ENCODE data around the gene RALGPS2. TPM values are rescaled to one million over a fixed set of nuclear protein-coding genes. Genes with fewer than 3 reads are reported as not detected.

The RALGPS2 gene
- total RNA-seq, 1 experiment from 2014 or later: 19.3 TPM

- peaks cover 67% of the 10 kb centered on the region for H3K79me2 ChIP-seq (ENCODE audit: low read length)
- no peaks in the 10 kb centered on the region for H3F3A ChIP-seq (ENCODE audit: low read length, unreplicated experiment)
- ChIA-PET CTCF (interaction anchor here (0.5 to 1.1 kb wide), 4 partner anchors 75 to 1354 kb away, joined by 3 to 19 read pairs (median 7); no protein-coding TSS in a partner anchor), POLR2A (ENCODE audit: unreplicated experiment) (interaction anchor here (0.5 to 1.6 kb wide), 9 partner anchors 21 to 1135 kb away, joined by 3 to 18 read pairs (median 7); no protein-coding TSS in a partner anchor)
- TSS peak; percentile 59 for BruUV-seq (replicated peaks)
- DNase-seq (peak; percentile 9), ATAC-seq (no peak)
- no peak overlapping the region for H2AFZ ChIP-seq (ENCODE audit: low read length)
- H3K27me3 ChIP-seq (ENCODE audit: low read length): no peaks in the 10 kb centered on the region
- intact Hi-C loops (cut with micrococcal nuclease): loop anchor here (1.0 to 5.0 kb wide), 3 partner anchors 39 to 183 kb away; no protein-coding TSS in a partner anchor
- no peaks in the 10 kb centered on the region for H3K36me3 ChIP-seq (ENCODE audit: low read depth, low read length)
- peaks cover 24% of the 10 kb centered on the region for H3K4me1 ChIP-seq (ENCODE audit: insufficient read depth, low read length)
- no peaks in the 10 kb centered on the region for H3K9me2 ChIP-seq (replicated peaks; ENCODE audit: low read length)
- TF ChIP-seq CTCF (conservative IDR thresholded peaks at IDR 0.05; ENCODE audit: low read depth, low read length): no peak
- no peak for TF ChIP-seq EZH2phosphoT487 (IDR thresholded peaks at IDR 0.05; ENCODE audit: borderline replicate concordance, low read length)
- no peak for TF ChIP-seq EZH2 (IDR thresholded peaks at IDR 0.05; ENCODE audit: low read length, unreplicated experiment)
- H3K4me3 ChIP-seq (ENCODE audit: low read length): peak overlapping the region; percentile 93
- peak overlapping the region; percentile 85 for H3K9ac ChIP-seq (ENCODE audit: low read length)
- peak overlapping the region; percentile 90 for H3K4me2 ChIP-seq (ENCODE audit: low read length)
- peak overlapping the region; percentile 76 for H3K27ac ChIP-seq (ENCODE audit: low read length)
- H3K9me3 ChIP-seq (ENCODE audit: low read length): no peaks in the 10 kb centered on the region
- 0 out of 2 replicates have a peak, but pooled peaks cover 3% of the 10 kb centered on the region for H4K20me1 ChIP-seq (ENCODE audit: low read length)
Measured at GRCh38 chr1:178726545-178726944, 1.5 kb downstream of the RALGPS2 start.

GRCh38 chr1:178727014-178727895 lies 2.2 kb downstream of the RALGPS2 start:
- intact Hi-C loops (cut with micrococcal nuclease): loop anchor here (2.0 to 5.0 kb wide), 2 partner anchors 40 to 114 kb away; no protein-coding TSS in a partner anchor
- peak overlapping the region; percentile 93 for H3K4me3 ChIP-seq (ENCODE audit: low read length)
- peak overlapping the region; percentile 76 for H3K27ac ChIP-seq (ENCODE audit: low read length)
- CTCF ChIA-PET: interaction anchor here (1.1 kb wide), 1 partner anchor 76 kb away, joined by 4 read pairs; no protein-coding TSS in a partner anchor
- no TSS peak for BruUV-seq (replicated peaks)
- H2AFZ ChIP-seq (ENCODE audit: low read length): no peak overlapping the region
- peak overlapping the region; percentile 85 for H3K9ac ChIP-seq (ENCODE audit: low read length)
- H3K27me3 ChIP-seq (ENCODE audit: low read length): no peaks in the 10 kb centered on the region
- H3K9me2 ChIP-seq (replicated peaks; ENCODE audit: low read length): no peaks in the 10 kb centered on the region
- DNase-seq: peak; percentile 47
- H3K9me3 ChIP-seq (ENCODE audit: low read length): no peaks in the 10 kb centered on the region
- TF ChIP-seq EZH2phosphoT487 (IDR thresholded peaks at IDR 0.05; ENCODE audit: borderline replicate concordance, low read length) (no peak), EZH2 (IDR thresholded peaks at IDR 0.05; ENCODE audit: low read length, unreplicated experiment) (no peak), CTCF (conservative IDR thresholded peaks at IDR 0.05; ENCODE audit: low read depth, low read length) (no peak)
- POLR2A ChIA-PET (ENCODE audit: unreplicated experiment): interaction anchor here (0.9 to 1.6 kb wide), 3 partner anchors 43 to 117 kb away, joined by 3 to 18 read pairs (median 16); no protein-coding TSS in a partner anchor
- no peak for ATAC-seq
- 0 out of 2 replicates have a peak, but pooled peaks cover 3% of the 10 kb centered on the region for H4K20me1 ChIP-seq (ENCODE audit: low read length)
- peak overlapping the region; percentile 90 for H3K4me2 ChIP-seq (ENCODE audit: low read length)
- H3K79me2 ChIP-seq (ENCODE audit: low read length): peaks cover 73% of the 10 kb centered on the region
- H3K36me3 ChIP-seq (ENCODE audit: low read depth, low read length): no peaks in the 10 kb centered on the region
- H3K4me1 ChIP-seq (ENCODE audit: insufficient read depth, low read length): peaks cover 24% of the 10 kb centered on the region
- H3F3A ChIP-seq (ENCODE audit: low read length, unreplicated experiment): no peaks in the 10 kb centered on the region

Measured in PC-3 (cell line).